Smooth muscle cell (in vitro differentiated cells): ENCODE data around the gene FAM186B. TPM values are rescaled to one million over a fixed set of nuclear protein-coding genes. Genes with fewer than 3 reads are reported as not detected.

Experiments used
- DNase-seq: peaks from one replicate; lab custom pipeline; 2025; ENCODE audit not compliant: unreplicated experiment; lab: John Stamatoyannopoulos, UW
- H2AFZ ChIP-seq: fragments of 200-600 bp; sonication (generic); 2 replicates; pipeline ENCODE4 v1.6.0; 2016; ENCODE audit warnings: antibody characterized with exemption, low read depth, mild to moderate bottlenecking
- H3F3A ChIP-seq: fragments of 200-600 bp; sonication (generic); 2 replicates; pipeline ENCODE4 v1.6.0; 2017; ENCODE audit warnings: antibody characterized with exemption, low read depth
- H3K27ac ChIP-seq: fragments of 200-600 bp; sonication (generic); 2 replicates; pipeline ENCODE4 v1.5.1; 2016; ENCODE audit warnings: low read depth, mild to moderate bottlenecking
- H3K27me3 ChIP-seq: fragments of 200-600 bp; sonication (generic); 2 replicates; pipeline ENCODE4 v1.6.1; 2016; ENCODE audit warnings: low read depth, mild to moderate bottlenecking
- H3K36me3 ChIP-seq: fragments of 200-600 bp; sonication (generic); 2 replicates; pipeline ENCODE4 v1.5.1; 2016; ENCODE audit warnings: low read depth
- H3K4me1 ChIP-seq: fragments of 200-600 bp; sonication (generic); 2 replicates; pipeline ENCODE4 v1.5.1; 2016; ENCODE audit warnings: low read depth
- H3K4me2 ChIP-seq: fragments of 200-600 bp; sonication (generic); 2 replicates; pipeline ENCODE4 v1.6.0; 2016; ENCODE audit warnings: mild to moderate bottlenecking
- H3K4me3 ChIP-seq: fragments of 200-600 bp; sonication (generic); 2 replicates; pipeline ENCODE4 v1.5.1; 2016; ENCODE audit warnings: mild to moderate bottlenecking
- H3K79me2 ChIP-seq: fragments of 200-600 bp; sonication (generic); 2 replicates; pipeline ENCODE4 v1.6.0; 2016; ENCODE audit warnings: low read depth, mild to moderate bottlenecking
- H3K9ac ChIP-seq: fragments of 200-600 bp; sonication (generic); 2 replicates; pipeline ENCODE4 v1.6.0; 2016; ENCODE audit warnings: low read depth
- H3K9me3 ChIP-seq: fragments of 200-600 bp; sonication (generic); replicated peaks from 2 replicates; pipeline ENCODE4 v1.5.1; 2016; ENCODE audit warnings: low read depth
- H4K20me1 ChIP-seq: fragments of 200-600 bp; sonication (generic); 2 replicates; pipeline ENCODE4 v1.6.0; 2016; ENCODE audit warnings: low read depth
- WGBS: methylation state at CpG from one replicate; pipeline ENCODE4 v1.1.7; 2016; ENCODE audit warnings: low lambda C conversion rate; 5-methylcytosine and 5-hydroxymethylcytosine counted together
- polyA plus RNA-seq: library from polyadenylated mRNA; unstranded; fragments of >200 nt; fragmentation: Nextera tagmentation; extraction: Ambion mirVana; gene quantifications from 2 replicates; pipeline ENCODE4 v1.2.1, GENCODE V29; 2016
- total RNA-seq: library from RNA; depleted of rRNA; stranded (reverse); fragments of >200 nt; gene quantifications from 2 replicates; pipeline ENCODE4 v1.2.3, GENCODE V29; 2014
- TF ChIP-seq, protein P1 (sequence below): fragments of 200-600 bp; sonication (generic); IDR thresholded peaks from 2 replicates; pipeline ENCODE4 v1.5.1; 2017; ENCODE audit warnings: borderline replicate concordance, mild to moderate bottlenecking, antibody characterized with exemption; ENCODE audit not compliant: insufficient read depth, poor library complexity, severe bottlenecking

FAM186B gene
- total and polyA plus RNA-seq, 2 experiments from 2014 or later = 0.18 to 1.3 TPM

- Histone ChIP-seq H3K9ac (no peak overlapping the region), H3K4me2 (no peak overlapping the region), H3K27ac (no peak overlapping the region)
Measured at GRCh38 chr12:49541140-49541861, 64.1 kb downstream of the FAM186B start.

GRCh38 chr12:49540229-49541139 lies 65.0 kb downstream of the FAM186B start:
- no peak overlapping the region for H3K9ac ChIP-seq
- H3K27me3 ChIP-seq = peaks cover 98% of the 10 kb centered on the region
- no peak overlapping the region for H3K4me2 ChIP-seq
- H2AFZ ChIP-seq = no peak overlapping the region
- H3K27ac ChIP-seq = no peak overlapping the region
- TF ChIP-seq, protein P1, sequence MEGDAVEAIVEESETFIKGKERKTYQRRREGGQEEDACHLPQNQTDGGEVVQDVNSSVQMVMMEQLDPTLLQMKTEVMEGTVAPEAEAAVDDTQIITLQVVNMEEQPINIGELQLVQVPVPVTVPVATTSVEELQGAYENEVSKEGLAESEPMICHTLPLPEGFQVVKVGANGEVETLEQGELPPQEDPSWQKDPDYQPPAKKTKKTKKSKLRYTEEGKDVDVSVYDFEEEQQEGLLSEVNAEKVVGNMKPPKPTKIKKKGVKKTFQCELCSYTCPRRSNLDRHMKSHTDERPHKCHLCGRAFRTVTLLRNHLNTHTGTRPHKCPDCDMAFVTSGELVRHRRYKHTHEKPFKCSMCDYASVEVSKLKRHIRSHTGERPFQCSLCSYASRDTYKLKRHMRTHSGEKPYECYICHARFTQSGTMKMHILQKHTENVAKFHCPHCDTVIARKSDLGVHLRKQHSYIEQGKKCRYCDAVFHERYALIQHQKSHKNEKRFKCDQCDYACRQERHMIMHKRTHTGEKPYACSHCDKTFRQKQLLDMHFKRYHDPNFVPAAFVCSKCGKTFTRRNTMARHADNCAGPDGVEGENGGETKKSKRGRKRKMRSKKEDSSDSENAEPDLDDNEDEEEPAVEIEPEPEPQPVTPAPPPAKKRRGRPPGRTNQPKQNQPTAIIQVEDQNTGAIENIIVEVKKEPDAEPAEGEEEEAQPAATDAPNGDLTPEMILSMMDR = no peak
- peaks cover 6% of the 10 kb centered on the region for H3K4me1 ChIP-seq
- no peak overlapping the region for H3K4me3 ChIP-seq
- H4K20me1 ChIP-seq = no peaks in the 10 kb centered on the region
- no peaks in the 10 kb centered on the region for H3K9me3 ChIP-seq
- WGBS = 57% methylated on average over 17 of the region's 21 CpGs
- no peaks in the 10 kb centered on the region for H3K36me3 ChIP-seq
- no peaks in the 10 kb centered on the region for H3K79me2 ChIP-seq
- no peaks in the 10 kb centered on the region for H3F3A ChIP-seq
- no peak for DNase-seq

More at GRCh38 chr12:49541140-49541861, 64.1 kb downstream of the FAM186B start:
- Histone ChIP-seq H3K4me3 (no peak overlapping the region), H2AFZ (no peak overlapping the region), H4K20me1 (no peaks in the 10 kb centered on the region), H3F3A (no peaks in the 10 kb centered on the region), H3K36me3 (no peaks in the 10 kb centered on the region), H3K4me1 (peaks cover 6% of the 10 kb centered on the region), H3K79me2 (no peaks in the 10 kb centered on the region), H3K9me3 (no peaks in the 10 kb centered on the region), H3K27me3 (peaks cover 98% of the 10 kb centered on the region)
- no peak for DNase-seq
- 84% methylated on average over 18 of the region's 18 CpGs for whole genome bisulfite sequencing
- TF ChIP-seq, protein P1 = no peak

DNA sequence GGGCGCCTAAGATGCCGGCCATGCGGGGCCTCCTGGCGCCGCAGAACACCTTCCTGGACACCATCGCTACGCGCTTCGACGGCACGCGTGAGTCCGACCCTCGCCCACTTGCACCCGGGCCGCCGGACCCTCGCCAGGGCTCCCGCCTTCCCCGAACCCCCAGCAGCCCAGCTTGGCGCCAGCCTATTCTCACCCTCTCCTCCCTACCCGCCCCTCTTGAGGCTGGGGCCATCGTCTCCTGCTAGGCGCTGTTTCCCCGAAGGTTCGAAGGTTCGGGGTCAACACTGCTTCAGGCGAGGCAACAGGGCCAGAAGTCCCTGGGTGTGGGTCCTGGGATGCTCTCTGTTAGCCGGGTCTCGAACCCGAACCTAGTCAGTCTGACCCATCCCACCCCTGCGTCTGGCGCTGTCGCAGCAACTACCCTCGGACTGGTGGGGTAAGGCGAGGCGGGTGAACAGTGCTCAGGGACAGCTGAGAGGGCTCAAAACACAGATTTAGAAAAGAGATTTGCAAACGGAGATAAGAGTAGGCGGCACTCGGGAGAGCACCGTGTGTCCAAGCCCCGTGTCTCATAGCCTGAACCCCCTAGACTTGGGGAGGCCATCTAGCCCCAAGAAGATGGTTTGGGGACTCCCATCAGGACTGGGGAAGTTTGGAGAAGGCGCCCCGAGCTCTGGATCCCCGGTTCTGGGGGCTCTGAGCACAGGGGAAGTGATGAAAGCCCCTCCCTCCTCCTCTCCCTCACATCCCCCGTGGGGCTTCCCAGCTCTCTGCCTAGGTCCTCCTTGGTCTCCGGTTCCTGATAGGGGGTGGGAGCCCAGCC lies 65.8 kb downstream of the FAM186B start:
- no peak overlapping the region for H2AFZ ChIP-seq
- H3K27me3 ChIP-seq = peaks cover 98% of the 10 kb centered on the region
- no peak overlapping the region for H3K4me2 ChIP-seq
- H3K9me3 ChIP-seq = no peaks in the 10 kb centered on the region
- H4K20me1 ChIP-seq = no peaks in the 10 kb centered on the region
- H3K27ac ChIP-seq = no peak overlapping the region
- no peaks in the 10 kb centered on the region for H3K79me2 ChIP-seq
- H3K4me3 ChIP-seq = no peak overlapping the region
- H3K36me3 ChIP-seq = no peaks in the 10 kb centered on the region
- DNase-seq = no peak
- H3K4me1 ChIP-seq = peaks cover 6% of the 10 kb centered on the region
- TF ChIP-seq, protein P1 = no peak
- WGBS = 23% methylated on average over 42 of the region's 47 CpGs
- H3K9ac ChIP-seq = no peak overlapping the region
- H3F3A ChIP-seq = no peaks in the 10 kb centered on the region
